ENCODE measurements around the gene HMGXB3.

Gene HMGXB3

DNA sequence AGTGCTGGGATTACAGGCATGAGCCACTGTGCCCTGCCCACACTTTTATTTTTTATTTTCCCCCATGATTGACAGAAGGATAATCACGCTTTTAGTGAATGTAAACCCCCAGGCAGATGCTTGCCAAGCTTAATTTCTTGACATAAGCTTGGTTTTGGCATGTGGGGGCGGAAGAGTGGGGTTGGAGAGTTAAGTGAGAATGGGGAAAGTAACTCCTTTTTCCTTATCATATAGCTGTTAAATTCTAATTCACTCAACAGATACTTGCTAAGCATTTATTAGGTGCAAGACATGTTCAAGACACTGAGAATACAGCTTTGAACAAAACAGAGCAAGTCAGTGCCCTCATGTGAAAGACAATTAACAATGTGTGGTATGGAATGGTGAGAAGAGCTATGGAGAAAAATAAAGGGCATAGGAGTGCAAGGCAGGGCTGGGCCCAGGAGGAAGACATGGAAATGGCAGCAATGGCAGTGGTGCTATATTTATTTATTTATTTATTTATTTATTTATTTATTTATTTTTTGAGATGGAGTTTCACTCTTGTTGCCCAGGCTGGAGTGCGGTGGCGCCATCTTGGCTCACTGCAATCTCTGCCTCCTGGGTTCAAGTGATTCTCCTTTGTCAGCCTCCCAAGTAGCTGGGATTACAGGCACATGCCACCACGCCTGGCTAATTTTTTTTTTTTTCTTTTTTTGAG, 37.8 kb upstream of the HMGXB3 start:
- DNase-seq (ENCODE audit: low spot score) = no peak
- in situ Hi-C loops (cut with MboI; ENCODE audit: low pct_unique_long_range_greater_than_20kb, low sequenced_read_pairs, unreplicated experiment) = no loop called here
- TF ChIP-seq, protein P1, sequence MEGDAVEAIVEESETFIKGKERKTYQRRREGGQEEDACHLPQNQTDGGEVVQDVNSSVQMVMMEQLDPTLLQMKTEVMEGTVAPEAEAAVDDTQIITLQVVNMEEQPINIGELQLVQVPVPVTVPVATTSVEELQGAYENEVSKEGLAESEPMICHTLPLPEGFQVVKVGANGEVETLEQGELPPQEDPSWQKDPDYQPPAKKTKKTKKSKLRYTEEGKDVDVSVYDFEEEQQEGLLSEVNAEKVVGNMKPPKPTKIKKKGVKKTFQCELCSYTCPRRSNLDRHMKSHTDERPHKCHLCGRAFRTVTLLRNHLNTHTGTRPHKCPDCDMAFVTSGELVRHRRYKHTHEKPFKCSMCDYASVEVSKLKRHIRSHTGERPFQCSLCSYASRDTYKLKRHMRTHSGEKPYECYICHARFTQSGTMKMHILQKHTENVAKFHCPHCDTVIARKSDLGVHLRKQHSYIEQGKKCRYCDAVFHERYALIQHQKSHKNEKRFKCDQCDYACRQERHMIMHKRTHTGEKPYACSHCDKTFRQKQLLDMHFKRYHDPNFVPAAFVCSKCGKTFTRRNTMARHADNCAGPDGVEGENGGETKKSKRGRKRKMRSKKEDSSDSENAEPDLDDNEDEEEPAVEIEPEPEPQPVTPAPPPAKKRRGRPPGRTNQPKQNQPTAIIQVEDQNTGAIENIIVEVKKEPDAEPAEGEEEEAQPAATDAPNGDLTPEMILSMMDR (IDR thresholded peaks at IDR 0.05; ENCODE audit: extremely low read depth, insufficient read depth, missing control alignments) = no peak

DNA sequence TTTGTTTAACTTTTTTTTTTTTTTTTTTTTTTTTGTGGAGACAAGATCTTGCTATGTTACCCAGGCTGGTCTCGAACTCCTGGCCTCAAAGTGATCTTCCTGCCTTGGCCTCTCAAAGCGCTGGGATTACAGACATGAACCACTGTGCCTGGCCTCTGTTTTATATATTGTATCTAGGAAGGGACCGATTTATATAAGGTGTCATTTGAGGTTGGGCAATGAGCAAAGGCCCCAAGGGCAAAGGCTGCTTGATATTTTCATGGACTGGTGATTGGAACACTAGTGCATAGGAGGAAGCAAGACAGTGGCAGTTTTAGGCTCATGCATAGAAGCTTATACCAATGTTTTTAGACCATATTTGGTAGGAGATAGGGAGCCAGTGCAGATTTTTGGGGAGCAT, 36.8 kb upstream of the HMGXB3 start:
- DNase-seq (ENCODE audit: low spot score) = no peak
- in situ Hi-C loops (cut with MboI; ENCODE audit: low pct_unique_long_range_greater_than_20kb, low sequenced_read_pairs, unreplicated experiment) = no loop called here
- TF ChIP-seq, protein P1 (IDR thresholded peaks at IDR 0.05; ENCODE audit: extremely low read depth, insufficient read depth, missing control alignments) = no peak

DNA sequence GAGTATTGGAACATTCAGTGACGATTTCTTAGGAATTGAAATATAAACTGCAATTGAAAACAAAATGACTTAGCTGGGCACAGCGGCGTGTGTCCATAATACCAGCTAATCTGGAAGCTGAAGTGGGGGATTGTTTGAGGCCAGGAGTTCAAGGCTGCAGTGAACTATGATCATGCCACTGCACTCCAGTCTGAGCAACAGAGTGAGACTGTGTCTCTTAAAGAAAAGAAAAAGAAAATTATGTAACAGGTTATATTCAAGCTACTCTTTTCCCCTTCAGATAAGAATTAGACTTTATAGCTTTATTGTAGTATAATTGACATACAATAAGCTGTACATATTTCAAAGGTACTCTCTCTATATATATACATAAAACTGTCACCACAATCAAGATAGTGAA, 33.6 kb upstream of the HMGXB3 start:
- TF ChIP-seq, protein P1 (IDR thresholded peaks at IDR 0.05; ENCODE audit: extremely low read depth, insufficient read depth, missing control alignments) = no peak
- DNase-seq (ENCODE audit: low spot score) = no peak
- in situ Hi-C loops (cut with MboI; ENCODE audit: low pct_unique_long_range_greater_than_20kb, low sequenced_read_pairs, unreplicated experiment) = no loop called here

DNA sequence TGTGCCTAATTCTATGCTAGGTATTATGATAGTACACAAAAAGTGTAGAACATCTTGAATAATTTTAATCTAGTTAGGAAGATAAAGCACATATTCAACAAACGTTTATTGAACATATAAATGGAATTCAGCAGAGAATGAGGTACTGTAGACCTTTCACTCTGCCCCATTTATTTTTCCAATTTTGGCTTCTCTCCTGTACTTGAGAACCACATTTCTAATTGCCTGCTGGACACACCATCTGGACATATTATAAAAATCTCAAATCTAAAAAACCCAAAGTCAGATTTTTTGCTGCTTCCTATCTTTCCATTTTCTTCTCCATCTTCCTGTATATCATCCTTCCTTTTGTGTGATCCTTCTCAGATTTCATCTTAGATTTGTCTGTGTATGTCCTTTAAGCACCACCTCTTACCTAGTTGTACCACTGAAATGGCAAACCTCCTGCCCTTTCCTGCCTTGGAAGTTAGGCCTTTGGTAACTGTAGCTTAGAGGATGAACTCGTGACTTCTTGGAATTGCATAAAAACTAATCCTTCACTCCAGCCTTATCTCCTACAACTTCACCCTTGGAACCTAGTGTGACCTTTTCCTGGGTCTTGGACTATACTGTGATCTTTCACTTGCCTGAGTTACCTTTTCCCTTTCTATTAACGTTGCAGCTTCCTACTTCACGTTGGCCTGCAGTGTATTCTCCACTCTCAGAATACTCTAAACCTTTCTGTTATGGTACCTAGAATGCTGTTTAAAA, 31.2 kb upstream of the HMGXB3 start:
- no peak for DNase-seq (ENCODE audit: low spot score)
- TF ChIP-seq, protein P1 (IDR thresholded peaks at IDR 0.05; ENCODE audit: extremely low read depth, insufficient read depth, missing control alignments) = no peak
- in situ Hi-C loops (cut with MboI; ENCODE audit: low pct_unique_long_range_greater_than_20kb, low sequenced_read_pairs, unreplicated experiment) = no loop called here

DNA sequence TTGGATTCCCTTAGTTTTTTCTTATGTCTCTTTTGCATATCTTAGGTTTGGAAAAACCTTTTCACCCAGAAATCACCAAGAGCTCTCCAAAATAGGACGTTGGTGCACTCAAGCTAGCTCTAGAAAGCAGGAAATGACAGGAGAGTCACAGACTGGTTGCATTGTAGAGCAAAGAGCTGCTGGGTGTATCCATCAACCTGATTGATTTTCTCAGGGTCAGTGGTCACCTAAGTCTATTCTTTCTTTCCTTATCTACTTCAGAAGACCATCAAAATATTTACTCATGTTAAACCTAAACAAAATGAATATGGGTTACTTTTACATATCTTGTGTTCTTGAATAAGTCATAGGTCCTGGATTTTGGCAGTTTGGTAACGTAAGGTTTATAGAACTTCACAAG, 25.1 kb upstream of the HMGXB3 start:
- no peak for DNase-seq (ENCODE audit: low spot score)

DNA sequence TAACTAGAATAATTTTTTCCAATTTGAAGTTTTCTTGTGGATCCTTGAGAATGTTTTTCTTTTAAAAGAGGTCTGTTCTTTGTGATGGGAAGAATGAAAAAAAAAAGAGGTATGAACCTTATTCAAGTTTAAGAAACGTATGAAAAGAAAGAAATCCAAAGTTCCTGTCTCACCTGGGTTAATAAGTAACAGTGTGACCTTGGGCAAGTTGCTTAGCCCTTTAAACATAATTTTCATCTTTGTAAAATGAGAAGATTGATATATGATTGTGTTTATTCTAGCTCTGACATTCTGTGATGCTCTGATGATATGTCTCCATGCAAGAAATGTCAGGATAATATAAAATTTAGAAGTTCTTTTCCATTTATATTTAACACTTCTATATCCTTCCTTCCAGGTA, 20.6 kb upstream of the HMGXB3 start:
- in situ Hi-C loops (cut with MboI; ENCODE audit: low pct_unique_long_range_greater_than_20kb, low sequenced_read_pairs, unreplicated experiment) = loop anchor here (10.0 kb wide), 2 partner anchors 145 to 345 kb away; no protein-coding TSS in a partner anchor
- TF ChIP-seq, protein P1 (IDR thresholded peaks at IDR 0.05; ENCODE audit: extremely low read depth, insufficient read depth, missing control alignments) = no peak
- no peak for DNase-seq (ENCODE audit: low spot score)

More for the DNA sequence above, 25.1 kb upstream of the HMGXB3 start:
- in situ Hi-C loops (cut with MboI; ENCODE audit: low pct_unique_long_range_greater_than_20kb, low sequenced_read_pairs, unreplicated experiment) = no loop called here
- TF ChIP-seq, protein P1 (IDR thresholded peaks at IDR 0.05; ENCODE audit: extremely low read depth, insufficient read depth, missing control alignments) = no peak
